Inflammatory macrophage treated with lipopolysaccharide for 4 hours (primary cell): Measurements from ENCODE around the gene FAM193A.
"Not testable (repeated sequence)": the region's sequence is repeated elsewhere in the genome, so short reads cannot be mapped to it uniquely, and the experiment has no call there.

Experiments
- DNase-seq: peaks from one replicate; pipeline ENCODE4 v3.0.0-alpha.2; 2020

FAM193A gene, protein sequence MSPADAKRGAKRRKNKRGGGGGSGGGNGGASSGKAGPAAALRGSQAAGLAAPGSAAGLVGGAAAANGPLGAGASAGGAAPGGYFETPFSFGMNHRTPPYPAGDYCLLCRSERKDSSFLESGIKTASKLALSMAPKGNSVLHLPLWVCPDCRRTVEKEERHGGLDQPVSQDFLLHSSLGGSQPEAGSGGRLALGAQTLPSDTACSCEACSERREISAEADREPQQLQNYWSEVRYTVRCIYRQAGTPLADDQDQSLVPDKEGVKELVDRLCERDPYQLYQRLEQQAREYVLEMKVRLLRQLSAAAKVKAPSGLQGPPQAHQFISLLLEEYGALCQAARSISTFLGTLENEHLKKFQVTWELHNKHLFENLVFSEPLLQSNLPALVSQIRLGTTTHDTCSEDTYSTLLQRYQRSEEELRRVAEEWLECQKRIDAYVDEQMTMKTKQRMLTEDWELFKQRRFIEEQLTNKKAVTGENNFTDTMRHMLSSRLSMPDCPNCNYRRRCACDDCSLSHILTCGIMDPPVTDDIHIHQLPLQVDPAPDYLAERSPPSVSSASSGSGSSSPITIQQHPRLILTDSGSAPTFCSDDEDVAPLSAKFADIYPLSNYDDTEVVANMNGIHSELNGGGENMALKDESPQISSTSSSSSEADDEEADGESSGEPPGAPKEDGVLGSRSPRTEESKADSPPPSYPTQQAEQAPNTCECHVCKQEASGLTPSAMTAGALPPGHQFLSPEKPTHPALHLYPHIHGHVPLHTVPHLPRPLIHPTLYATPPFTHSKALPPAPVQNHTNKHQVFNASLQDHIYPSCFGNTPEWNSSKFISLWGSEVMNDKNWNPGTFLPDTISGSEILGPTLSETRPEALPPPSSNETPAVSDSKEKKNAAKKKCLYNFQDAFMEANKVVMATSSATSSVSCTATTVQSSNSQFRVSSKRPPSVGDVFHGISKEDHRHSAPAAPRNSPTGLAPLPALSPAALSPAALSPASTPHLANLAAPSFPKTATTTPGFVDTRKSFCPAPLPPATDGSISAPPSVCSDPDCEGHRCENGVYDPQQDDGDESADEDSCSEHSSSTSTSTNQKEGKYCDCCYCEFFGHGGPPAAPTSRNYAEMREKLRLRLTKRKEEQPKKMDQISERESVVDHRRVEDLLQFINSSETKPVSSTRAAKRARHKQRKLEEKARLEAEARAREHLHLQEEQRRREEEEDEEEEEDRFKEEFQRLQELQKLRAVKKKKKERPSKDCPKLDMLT (N-terminal part only)

DNA sequence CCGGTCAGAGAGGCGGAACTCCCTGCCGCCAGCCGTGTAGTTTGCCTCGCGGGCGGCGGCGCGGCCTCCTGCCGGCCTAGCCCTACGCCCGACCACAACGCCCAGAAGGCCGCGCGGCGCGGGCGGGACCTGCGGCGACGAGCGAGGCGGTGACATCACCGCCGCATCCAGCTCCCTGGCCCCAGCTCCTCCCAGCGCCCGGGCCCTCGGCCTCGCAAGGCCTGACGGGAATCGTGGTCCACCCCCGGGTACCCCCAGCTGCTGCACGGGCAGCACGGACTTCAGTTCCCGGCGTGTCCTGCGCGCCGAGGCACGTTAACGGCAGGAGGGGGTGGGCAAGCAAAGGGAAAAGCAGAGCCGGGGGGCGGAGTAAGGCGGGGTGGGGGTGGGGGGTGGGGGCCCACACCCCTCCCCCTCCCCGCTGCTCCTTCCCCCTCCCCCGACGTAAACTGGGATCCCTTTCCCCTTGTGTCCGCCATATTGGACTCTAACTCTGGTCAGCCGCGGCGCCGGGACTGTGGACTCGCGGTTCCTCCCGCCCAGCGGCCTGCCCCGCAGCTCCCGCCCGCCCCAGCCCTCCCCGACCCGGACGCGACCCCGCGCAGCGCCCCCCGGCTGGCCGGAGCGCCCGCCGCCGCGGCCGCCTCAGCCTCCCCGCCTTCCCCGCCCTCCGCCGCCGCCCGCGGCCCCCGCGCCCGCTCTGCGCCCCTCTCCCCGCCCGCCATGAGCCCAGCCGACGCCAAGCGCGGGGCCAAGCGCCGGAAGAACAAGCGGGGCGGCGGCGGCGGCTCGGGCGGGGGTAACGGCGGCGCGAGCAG lies at the start of gene FAM193A:
TSS of gene FAM193A (plus strand) at position 455 of the 818 bp plus-strand sequence. CDS start at position 724, 269 bp downstream.
- DNase-seq = peak; percentile 100

DNA sequence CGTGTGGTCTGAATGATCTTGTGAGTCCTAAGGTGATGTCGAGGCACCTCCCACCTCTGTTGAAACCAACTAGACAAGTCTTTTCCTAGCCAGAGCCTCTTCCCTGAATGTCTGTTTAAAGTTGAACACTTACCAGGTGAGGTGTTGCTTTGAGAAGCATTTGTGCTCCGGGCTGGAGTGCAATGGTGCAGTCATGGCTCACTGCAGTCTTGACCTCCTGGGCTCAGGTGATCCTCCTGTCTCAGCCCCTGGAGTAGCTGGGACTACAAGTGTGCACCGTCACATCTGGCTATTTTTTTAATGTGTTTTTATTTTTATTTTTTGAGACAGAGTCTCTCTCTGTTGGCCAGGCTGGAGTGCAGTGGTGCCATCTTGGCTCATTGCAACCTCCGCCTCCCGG lies 49.5 kb upstream of the FAM193A start:
- DNase-seq = no peak

DNA sequence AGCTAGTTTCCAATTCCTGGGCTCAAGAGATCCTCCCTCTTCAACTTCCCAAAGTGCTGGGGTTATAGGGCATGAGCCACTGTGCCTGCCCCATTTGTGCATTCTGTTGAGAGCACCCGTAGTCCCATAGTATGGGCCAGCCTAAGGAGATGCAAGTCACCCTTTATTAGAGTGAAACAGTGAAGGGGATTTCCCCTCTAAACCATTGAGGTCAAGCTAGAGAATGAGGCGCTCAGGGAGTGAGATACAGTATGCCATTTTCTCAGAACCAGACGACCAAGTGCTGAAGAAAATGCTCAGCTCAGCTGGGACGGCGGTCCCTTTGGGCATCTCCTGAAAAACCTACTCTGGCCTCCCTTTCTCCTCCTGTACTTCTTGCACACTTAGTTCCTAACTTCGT lies 48.8 kb upstream of the FAM193A start:
- peak; percentile 69 for DNase-seq

DNA sequence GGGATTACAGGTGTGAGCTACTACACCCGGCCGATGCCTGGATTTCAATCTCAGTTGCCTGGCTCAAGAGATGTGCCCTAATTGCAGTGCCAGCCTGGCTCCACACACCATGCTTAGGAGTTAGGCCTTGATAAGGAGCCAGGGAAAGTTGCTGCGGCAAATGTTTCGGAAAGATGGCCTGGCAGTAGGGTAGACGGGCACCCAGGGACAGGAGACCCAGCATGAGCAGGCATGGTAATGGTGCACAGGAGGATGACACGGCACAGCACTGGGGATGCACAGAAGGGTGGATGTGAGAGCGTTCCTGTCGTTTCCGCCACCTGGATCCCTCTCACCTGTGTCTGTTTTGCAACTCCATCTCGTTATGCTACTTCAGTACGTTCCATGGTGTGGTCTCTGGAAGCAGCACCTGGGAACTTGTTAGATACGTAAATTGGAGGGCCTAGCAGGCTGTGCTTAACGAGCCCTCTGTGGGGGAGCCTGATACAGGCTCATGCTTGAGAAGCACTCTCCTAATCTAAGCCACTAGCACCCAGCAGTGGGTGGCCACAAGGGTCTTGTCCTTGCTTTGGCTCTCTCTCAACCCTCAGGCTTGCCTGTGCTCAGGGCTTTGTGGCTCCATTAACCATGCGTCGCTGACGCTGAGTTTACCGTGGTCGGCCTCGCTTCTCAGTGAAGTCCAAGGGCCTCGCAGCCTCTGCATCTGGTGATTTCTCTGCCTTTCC lies 47.2 kb upstream of the FAM193A start:
- DNase-seq = no peak

DNA sequence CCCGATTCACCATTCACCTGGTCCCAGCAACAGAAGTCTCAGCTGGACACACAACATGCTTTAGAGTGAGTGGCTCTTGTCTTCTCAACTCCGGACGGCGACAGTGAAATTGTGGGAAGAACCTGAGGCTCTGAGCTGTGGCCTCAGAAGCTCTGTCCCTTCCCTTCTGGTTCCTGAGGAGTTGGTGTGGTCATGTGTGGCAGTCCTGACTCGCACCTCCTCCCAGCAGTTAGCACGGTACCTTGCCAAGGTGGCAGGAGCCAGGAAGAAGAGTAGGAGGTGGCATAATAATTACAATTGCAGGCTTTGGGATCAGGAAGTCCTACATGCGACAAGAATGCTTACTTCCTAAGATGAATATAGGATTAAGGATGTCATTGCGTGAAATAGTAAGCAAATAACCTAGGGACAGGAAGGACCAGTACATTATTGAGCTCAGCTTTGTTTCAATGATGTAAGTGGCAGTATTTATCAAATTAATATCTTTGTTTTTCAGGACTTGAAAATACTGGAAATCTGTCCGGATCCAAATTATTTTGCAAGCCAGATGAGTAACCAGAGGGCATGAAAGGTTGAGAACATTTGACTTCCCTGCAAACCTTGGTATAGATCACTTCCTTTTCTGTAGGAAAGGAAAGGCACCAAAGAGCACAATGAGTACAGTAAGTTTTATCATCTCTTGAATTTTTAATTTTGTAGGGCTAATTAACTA lies 46.5 kb upstream of the FAM193A start:
- peak; percentile 51 for DNase-seq

DNA sequence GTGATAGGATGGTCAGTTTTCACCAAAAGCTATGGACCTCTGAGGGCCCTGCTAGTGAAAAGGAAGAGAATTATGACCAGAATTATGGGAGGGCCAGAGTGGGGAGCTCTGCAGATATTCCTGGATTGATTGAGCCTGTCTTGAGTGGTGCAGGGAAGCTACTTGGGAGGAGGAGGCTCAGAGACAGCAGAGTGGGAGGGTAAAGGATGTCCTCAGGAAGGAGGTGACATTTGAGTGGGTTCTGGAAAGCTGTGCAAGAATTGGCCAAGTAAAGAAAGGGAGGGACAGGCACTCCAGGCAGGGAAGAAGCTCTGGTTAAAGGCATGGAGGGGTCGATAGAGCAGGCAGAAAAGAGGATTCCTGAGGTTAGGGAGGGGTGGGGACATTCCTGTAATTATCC lies 43.5 kb upstream of the FAM193A start:
- DNase-seq = no peak

DNA sequence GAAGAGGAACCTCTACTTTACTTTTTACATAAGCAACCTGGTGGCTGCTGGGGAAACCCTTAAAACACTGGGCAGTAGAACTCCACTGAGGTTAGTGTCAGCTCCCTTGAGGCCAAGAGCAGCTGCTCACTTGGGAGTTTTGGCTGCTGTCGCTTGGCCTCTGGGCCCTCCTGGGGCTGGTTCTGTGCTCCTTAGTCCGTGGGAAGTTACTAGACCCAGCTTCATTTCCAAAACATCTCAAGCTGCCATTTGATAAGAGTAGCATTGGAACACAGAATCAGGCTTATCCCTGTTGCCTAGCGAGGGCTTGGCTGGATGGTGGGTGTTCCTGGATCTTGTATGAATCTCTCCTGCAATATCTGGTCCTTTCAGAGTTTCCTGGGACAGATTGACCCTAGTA lies 41.5 kb upstream of the FAM193A start:
- DNase-seq = no peak

DNA sequence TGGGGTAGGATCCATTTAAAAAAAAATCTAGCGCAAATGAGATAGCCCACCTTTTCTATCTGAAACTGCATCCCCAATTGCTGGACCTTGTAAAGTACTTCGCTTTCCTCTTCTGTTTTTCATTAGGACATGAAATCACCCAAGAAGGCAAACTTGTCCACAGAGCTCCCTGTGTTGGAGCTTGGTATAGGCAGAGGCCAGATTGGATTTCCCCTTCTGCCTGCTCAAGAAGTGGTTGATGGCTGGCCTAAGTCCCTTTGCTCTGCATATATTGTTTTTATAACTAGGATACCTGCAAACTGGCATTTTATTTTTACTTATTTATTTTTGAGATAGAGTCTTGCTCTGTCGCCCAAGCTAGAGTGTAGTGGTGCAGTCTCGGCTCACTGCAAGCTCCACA lies 39.1 kb upstream of the FAM193A start:
- peak; percentile 23 for DNase-seq

DNA sequence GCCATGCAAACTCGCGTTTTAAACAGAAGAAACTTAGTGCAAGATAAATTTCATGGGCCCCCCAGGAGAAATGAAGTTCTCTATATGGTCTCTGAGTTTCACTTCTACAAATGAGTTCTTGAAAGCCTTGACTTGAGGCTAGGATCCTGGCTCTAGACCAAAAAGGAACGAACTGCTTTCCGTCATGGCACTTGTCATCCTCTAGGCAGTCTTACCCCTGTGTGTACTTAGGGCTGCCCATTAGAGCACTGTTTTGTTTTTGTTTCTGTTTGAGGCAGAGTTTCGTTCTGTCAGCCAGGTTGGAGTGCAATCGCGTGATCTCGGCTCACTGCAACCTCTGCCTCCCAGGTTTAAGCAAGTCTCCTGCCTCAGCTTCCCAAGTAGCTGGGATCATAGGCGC lies 38.5 kb upstream of the FAM193A start:
- DNase-seq = peak; percentile 91

DNA sequence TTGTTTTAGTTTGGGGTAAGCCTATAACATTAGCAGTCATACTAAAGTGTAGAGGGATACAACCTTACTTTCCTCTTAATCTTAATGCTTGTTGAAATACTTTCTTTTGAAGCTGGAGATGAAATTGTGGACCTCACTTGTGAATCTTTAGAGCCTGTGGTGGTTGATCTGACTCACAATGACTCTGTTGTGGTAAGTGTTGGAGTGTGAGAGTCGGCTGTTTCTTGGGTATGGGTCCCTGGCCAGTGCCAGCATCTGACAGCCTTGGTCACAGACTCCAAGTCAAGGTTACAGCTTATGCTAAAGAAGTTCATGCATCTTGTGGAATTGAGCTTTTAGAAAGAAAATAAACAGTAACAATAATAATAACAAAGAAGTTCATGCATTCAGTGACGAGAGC lies 35.9 kb upstream of the FAM193A start:
- DNase-seq = no peak

DNA sequence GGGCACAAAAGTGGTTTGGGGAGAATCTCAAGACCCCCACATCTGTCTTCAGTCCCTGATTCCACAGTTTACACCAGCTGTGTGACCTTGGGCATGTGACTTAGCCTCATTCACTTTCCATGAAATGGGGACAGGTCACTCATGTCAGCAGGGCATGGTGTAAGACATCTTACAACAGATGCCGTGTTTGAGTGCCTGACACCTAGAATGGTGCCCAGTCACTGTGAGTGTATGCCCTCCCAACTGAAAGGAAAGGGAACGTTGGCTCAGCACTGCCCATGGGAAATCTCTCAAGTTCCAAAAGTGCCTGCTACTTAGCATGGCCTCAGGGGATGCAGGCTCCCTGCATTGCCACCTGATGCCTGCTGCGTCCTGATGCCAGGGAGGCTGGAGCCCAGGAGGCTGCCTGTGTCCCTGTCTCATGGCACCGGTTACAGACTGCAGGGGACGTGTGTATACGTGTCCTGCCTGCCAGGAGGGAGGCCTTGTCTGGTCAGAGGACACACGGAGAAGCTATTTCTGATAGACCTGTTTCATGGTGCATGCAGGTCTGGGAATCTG lies 35.3 kb upstream of the FAM193A start:
- DNase-seq = no peak

DNA sequence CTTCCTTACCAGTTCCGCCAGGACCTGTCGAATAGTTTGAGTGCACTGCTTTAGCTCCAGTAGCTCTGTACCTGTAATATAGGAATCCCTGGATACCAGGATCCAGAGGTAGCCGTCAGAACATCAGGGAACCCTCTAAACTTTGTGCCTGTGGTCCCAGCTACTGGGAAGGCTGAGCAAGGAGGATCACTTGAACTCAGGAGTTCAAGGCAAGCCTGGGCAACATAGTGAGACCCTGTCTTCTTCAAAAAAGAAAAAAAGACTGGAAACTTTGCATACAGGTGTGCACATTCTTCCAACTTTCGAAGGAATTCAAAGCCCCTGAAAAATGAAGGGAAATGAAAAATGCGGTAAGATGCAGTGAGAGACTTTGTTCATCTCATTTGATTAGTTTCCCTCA lies 32.6 kb upstream of the FAM193A start:
- DNase-seq = no peak

DNA sequence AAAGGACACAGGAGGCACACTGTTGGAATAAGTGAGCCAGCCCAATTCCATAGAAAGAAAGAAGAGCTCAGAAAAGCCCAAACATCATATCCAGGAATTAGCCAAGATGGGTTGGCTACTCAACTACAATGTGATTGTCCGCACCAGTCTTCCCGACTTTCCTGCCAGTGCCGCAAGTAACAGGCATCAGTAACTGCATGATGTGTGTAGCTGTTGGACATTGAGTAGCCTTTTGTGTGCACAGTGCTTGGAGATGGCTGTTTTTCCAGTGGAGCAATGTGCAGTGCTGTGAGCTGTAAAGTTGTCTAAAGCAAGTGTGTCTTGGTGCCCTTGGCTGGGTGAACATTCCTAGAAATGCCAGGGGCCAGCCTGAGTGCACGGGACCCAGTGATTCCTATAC lies 29.2 kb upstream of the FAM193A start:
- no peak for DNase-seq

DNA sequence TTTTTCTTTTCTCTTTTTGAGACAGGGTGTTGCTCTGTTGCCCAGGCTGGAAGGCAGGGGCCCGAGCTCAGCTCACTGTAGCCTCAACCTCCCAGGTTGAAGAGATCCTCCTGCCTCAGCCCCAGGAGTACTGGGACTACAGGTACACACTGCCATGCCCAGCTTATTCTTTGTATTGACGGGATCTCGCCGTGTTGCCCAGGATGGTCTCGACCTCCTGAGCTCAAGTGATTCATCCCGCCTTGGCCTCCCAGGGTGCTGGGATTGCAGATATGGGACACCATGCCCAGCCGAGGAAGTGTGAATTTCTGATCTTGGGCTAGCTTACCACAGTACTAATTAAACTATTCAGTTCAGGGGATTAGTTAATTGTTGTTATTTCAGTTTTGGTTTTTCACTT lies 28.6 kb upstream of the FAM193A start:
- no peak for DNase-seq

DNA sequence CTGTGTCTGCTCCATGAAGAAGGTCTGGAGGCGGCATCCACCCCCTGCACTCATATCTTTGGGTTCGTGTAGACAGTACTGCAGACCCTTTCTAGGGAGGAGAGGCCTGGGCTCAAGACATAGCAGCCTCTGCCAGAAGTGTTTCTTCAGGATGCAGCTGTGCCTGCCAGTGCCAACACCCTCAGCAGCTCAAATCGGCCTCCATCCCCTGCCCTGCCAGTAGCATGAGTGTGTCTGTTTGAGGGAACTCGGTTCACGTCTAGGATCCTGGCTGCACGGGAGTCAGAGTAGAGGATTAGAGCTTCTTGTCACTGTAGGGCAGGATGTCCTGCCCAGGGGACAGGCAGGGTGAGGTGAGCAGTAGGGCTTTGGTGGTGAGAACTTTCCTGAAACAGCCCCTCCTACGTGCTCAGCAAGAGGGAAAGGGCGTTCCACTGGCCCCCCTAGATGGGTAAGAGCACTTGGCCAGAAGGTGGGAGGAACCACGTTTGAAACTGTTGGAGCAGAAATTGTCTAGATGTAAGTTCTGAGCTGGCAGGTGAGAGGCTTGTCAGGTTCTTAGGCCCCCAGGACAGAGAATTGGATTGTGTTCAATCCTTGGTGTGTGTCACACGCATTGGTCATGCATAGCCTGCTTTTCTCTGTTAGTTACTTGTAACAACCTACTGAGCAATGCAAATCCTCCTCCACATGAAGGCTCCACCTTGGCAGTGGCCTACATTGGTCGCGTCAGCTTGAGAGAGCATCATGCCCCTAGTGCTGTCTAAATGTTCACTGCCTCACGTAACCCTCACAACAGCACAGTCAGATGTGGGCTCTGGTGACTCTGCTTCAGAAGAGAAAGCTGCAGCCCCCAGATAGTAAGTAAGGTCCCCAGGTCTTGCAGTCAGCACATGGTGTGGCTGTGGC lies 25.8 kb upstream of the FAM193A start:
- no peak for DNase-seq

DNA sequence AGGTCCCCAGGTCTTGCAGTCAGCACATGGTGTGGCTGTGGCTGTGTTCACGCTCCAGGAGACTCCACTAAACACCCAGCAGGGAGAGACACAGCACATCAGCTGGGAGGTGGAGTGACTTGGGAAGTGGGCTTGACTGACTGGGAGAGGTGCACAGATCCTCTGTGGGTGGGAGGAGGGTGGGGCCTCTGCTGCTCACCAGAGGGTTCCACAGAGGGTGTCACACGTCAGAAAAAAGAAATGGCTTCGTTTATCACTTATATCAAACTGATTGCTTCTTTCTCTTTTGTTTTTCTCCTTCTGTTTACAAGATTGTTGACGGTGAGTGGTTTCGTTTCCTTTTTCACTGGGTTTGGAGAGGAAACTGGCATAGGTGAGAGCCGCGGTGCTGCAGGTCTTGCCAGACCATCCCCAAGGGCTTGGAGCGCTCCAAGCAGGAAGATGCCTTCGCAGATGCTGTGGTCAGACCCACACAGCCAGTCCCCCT lies 24.8 kb upstream of the FAM193A start:
- no peak for DNase-seq

DNA sequence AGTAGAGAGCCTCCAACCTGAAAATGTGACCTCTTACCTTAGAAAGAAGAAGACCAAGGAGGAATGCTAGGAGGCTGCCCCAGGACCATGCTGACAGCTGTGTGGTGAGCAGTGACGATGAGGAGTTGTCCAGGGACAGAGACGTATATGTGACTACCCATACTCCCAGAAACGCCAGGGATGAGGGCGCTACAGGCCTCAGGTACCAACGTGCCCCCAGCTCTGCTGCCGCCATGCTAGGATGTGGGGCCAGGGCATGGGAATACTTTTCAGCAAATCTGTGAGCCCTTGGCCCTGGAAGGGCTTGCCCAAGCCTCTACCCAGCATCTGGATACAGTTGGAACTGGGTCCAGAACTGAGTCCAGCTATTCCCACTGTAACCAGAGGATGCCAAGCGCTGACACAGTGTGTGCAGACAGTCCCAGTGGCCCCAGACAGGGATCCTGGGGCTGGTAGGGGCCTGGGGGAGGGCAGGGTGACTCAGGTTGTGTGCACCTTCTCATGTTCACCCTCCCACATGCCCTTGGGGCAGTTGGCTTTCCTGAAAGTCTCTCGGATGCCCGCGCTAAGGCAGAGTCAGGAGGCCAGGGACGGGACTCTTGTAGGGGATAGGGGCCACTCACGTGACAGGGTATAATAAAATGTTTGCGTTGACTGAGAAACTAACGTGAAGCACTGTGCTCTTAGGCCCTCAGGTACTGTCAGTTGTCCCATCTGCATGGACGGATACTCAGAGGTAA lies 23.9 kb upstream of the FAM193A start:
- no peak for DNase-seq

DNA sequence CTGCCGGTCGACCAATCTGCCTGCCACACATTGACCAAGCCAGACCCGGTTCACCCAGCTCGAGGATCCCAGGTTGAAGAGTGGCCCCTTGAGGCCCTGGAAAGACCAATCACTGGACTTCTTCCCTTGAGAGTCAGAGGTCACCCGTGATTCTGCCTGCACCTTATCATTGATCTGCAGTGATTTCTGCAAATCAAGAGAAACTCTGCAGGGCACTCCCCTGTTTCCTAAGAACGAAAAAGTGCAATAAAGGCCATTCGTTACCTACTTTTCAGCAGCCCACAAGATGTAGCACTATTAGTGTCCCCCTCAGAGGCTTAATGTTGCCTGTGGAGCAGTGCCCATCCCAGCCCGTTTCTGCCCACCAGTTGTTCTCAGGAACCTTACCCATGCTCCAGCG lies 22.3 kb upstream of the FAM193A start:
- not testable (repeated sequence) for DNase-seq

DNA sequence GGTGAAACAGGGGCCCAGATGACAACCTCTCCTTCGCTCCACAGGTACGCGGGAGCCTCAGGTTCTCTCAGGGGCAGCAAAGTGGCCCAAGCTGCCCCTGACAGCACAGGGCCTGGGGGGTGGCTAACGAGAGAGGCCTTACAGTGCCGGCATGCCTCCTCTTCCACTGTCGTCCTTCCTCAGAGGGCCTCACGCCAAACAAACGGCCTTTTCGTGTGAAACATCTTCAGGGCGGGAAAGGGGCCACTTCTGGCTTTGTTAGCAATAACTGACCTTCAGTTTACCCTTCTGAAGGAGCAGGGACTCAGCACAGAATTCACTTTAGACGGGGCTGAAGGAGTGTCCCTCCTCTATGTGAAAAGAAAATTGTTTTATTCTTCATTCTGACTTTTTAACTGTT lies 21.5 kb upstream of the FAM193A start:
- DNase-seq = not testable (repeated sequence)
